ENCODE measurements around the gene MAPK10. TPM values are rescaled to one million over a fixed set of nuclear protein-coding genes. Genes with fewer than 3 reads are reported as not detected.

Gene MAPK10
- total RNA-seq, 2 donors from 2014 or later: 49.7 to 64.9 TPM

- H3K9me3 ChIP-seq: no peaks in the 10 kb centered on the region
- no peaks in the 10 kb centered on the region for H3K36me3 ChIP-seq
- DNase-seq (ENCODE audit: low spot score): no peak
- H3K4me3 ChIP-seq: no peak overlapping the region
- H3K27me3 ChIP-seq (replicated peaks; ENCODE audit: insufficient read depth): no peaks in the 10 kb centered on the region
- 81% methylated on average over 1 of the region's 1 CpG for WGBS
- no peak for TF ChIP-seq POLR2A (IDR thresholded peaks at IDR 0.05)
- no peak for TF ChIP-seq POLR2AphosphoS5 (IDR thresholded peaks at IDR 0.05)
- TF ChIP-seq, protein P1, sequence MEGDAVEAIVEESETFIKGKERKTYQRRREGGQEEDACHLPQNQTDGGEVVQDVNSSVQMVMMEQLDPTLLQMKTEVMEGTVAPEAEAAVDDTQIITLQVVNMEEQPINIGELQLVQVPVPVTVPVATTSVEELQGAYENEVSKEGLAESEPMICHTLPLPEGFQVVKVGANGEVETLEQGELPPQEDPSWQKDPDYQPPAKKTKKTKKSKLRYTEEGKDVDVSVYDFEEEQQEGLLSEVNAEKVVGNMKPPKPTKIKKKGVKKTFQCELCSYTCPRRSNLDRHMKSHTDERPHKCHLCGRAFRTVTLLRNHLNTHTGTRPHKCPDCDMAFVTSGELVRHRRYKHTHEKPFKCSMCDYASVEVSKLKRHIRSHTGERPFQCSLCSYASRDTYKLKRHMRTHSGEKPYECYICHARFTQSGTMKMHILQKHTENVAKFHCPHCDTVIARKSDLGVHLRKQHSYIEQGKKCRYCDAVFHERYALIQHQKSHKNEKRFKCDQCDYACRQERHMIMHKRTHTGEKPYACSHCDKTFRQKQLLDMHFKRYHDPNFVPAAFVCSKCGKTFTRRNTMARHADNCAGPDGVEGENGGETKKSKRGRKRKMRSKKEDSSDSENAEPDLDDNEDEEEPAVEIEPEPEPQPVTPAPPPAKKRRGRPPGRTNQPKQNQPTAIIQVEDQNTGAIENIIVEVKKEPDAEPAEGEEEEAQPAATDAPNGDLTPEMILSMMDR (IDR thresholded peaks at IDR 0.05): no peak
- H3K4me1 ChIP-seq (replicated peaks): no peaks in the 10 kb centered on the region
- H3K27ac ChIP-seq: no peak overlapping the region
- intact Hi-C loops (cut with DNase I): no loop called here
Measured at GRCh38 chr4:86269354-86269753, 90.5 kb downstream of the MAPK10 start.

DNA sequence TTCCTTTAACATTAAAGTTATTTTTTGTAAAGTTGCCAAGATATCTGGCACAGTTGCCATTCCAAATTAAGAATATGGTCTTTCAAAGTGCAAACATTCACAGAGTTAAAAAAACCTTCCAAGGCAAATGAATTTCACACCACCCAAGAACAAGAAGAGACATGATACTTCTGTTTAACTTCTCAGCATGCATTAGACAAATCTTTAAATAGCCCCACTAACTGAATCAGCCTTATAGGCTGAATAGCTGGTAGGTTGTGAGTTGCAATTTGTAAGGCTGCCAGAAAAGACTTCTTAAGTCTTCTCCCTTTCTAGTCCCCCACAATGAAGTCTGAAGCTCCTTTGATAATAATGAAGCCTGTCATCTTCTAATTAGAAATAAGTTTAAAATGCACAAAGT is 95.6 kb downstream of the MAPK10 start:
- Histone ChIP-seq H3K9me3 (no peaks in the 10 kb centered on the region), H3K4me1 (replicated peaks) (no peaks in the 10 kb centered on the region), H3K4me3 (no peak overlapping the region), H3K27ac (no peak overlapping the region), H3K36me3 (no peaks in the 10 kb centered on the region), H3K27me3 (replicated peaks; ENCODE audit: insufficient read depth) (no peaks in the 10 kb centered on the region)
- intact Hi-C loops (cut with DNase I): no loop called here
- TF ChIP-seq, protein P1 (IDR thresholded peaks at IDR 0.05): no peak
- TF ChIP-seq POLR2AphosphoS5 (IDR thresholded peaks at IDR 0.05) (no peak), POLR2A (IDR thresholded peaks at IDR 0.05) (no peak)
- no peak for DNase-seq (ENCODE audit: low spot score)

DNA sequence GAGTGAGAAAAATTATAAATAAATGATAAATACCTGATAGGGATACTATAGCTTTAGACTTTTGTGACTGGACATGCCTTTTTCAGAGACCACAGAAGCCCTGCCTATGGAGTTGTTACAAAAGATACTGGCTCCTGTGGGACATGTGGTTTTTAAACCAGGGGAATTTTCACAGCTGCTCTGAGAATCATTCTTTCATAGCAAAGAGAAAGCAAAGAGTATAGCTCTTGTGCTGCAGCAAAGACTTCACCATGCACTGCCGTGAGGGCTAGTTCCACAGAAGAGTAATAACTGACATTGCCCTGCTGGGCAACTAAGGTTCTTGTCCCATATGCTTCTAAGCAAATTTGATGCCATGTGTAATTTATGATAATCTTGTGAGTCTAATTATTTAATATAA is 98.2 kb downstream of the MAPK10 start:
- no peaks in the 10 kb centered on the region for H3K4me1 ChIP-seq (replicated peaks)
- H3K27me3 ChIP-seq (replicated peaks; ENCODE audit: insufficient read depth): no peaks in the 10 kb centered on the region
- intact Hi-C loops (cut with DNase I): no loop called here
- H3K9me3 ChIP-seq: no peaks in the 10 kb centered on the region
- no peak for DNase-seq (ENCODE audit: low spot score)
- H3K4me3 ChIP-seq: no peak overlapping the region
- H3K27ac ChIP-seq: no peak overlapping the region
- TF ChIP-seq POLR2A (IDR thresholded peaks at IDR 0.05) (no peak), POLR2AphosphoS5 (IDR thresholded peaks at IDR 0.05) (no peak)
- TF ChIP-seq, protein P1 (IDR thresholded peaks at IDR 0.05): no peak
- WGBS: 85% methylated on average over 1 of the region's 1 CpG
- no peaks in the 10 kb centered on the region for H3K36me3 ChIP-seq

DNA sequence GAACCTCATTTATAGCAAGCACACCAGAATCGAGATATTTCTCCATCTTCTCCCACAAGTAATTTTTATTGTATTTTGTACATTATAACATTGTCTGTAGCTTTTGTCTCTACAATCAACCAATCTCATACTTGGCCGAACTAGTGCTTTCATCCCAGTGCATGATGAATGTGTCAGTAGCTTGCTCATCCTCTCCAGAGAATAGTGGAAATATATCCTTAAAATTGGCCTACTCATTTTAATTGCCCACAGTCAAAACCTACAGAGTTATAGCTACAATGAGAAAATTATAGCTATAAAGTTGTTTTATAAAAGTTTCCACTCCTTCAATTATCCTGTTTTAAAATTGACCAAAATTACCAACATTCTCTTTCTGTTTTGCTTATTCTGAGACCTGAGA is 103.8 kb downstream of the MAPK10 start:
- TF ChIP-seq, protein P1 (IDR thresholded peaks at IDR 0.05): no peak
- intact Hi-C loops (cut with DNase I): no loop called here
- Histone ChIP-seq H3K36me3 (no peaks in the 10 kb centered on the region), H3K9me3 (no peaks in the 10 kb centered on the region), H3K4me1 (replicated peaks) (no peaks in the 10 kb centered on the region), H3K27me3 (replicated peaks; ENCODE audit: insufficient read depth) (no peaks in the 10 kb centered on the region), H3K27ac (no peak overlapping the region), H3K4me3 (no peak overlapping the region)
- DNase-seq (ENCODE audit: low spot score): no peak
- 75% methylated on average over 2 of the region's 2 CpGs for WGBS

- no peak overlapping the region for H3K4me3 ChIP-seq
- no peak for DNase-seq (ENCODE audit: low spot score)
- H3K27me3 ChIP-seq (replicated peaks; ENCODE audit: insufficient read depth): no peaks in the 10 kb centered on the region
- H3K27ac ChIP-seq: no peak overlapping the region
- no peaks in the 10 kb centered on the region for H3K9me3 ChIP-seq
- TF ChIP-seq POLR2A (IDR thresholded peaks at IDR 0.05) (no peak), POLR2AphosphoS5 (IDR thresholded peaks at IDR 0.05) (no peak)
- TF ChIP-seq, protein P1 (IDR thresholded peaks at IDR 0.05): no peak
- 67% methylated on average over 1 of the region's 1 CpG for WGBS
- no peaks in the 10 kb centered on the region for H3K4me1 ChIP-seq (replicated peaks)
- no peaks in the 10 kb centered on the region for H3K36me3 ChIP-seq
- intact Hi-C loops (cut with DNase I): no loop called here
Measured at GRCh38 chr4:86250619-86251018, 109.2 kb downstream of the MAPK10 start.

Data from prostate gland (tissue), 2 donors.